NT2/D1 (cell line): ENCODE measurements around the gene SMPX.

Experiments used
- DNase-seq: peaks from one replicate; pipeline ENCODE4 v3.0.0-alpha.2; 2011; ENCODE audit warnings: low read depth, low spot score
- H3K27me3 ChIP-seq: 2 replicates; pipeline ENCODE4 v1.6.0; 2011; ENCODE audit warnings: mild to moderate bottlenecking; ENCODE audit not compliant: insufficient read length, insufficient read depth
- H3K36me3 ChIP-seq: 2 replicates; pipeline ENCODE4 v1.6.1; 2011; ENCODE audit warnings: mild to moderate bottlenecking, low read length, mixed read lengths; ENCODE audit not compliant: insufficient read depth, insufficient read length
- H3K4me1 ChIP-seq: 2 replicates; pipeline ENCODE4 v1.5.1; 2011; ENCODE audit not compliant: insufficient read depth, insufficient read length
- H3K4me3 ChIP-seq: 2 replicates; pipeline ENCODE4 v1.5.1; 2011; ENCODE audit warnings: low read depth; ENCODE audit not compliant: insufficient read length
- H3K9ac ChIP-seq: 2 replicates; pipeline ENCODE4 v1.6.0; 2011; ENCODE audit warnings: low read depth; ENCODE audit not compliant: insufficient read length
- H3K9me3 ChIP-seq: 2 replicates; pipeline ENCODE4 v1.5.1; 2011; ENCODE audit warnings: mild to moderate bottlenecking, low read length; ENCODE audit not compliant: insufficient read depth
- SUZ12 ChIP-seq: IDR thresholded peaks from 2 replicates; pipeline ENCODE4 v1.6.1; 2011; ENCODE audit not compliant: insufficient read length, insufficient read depth; ENCODE audit errors: extremely low read depth
- YY1 ChIP-seq: IDR thresholded peaks from 2 replicates; pipeline ENCODE4 v1.6.1; 2011; ENCODE audit not compliant: insufficient read length, insufficient read depth
- ZNF274 ChIP-seq: IDR thresholded peaks from 2 replicates; pipeline ENCODE4 v1.6.1; 2011; ENCODE audit warnings: mild to moderate bottlenecking, low read depth, low read length

SMPX gene

DNA sequence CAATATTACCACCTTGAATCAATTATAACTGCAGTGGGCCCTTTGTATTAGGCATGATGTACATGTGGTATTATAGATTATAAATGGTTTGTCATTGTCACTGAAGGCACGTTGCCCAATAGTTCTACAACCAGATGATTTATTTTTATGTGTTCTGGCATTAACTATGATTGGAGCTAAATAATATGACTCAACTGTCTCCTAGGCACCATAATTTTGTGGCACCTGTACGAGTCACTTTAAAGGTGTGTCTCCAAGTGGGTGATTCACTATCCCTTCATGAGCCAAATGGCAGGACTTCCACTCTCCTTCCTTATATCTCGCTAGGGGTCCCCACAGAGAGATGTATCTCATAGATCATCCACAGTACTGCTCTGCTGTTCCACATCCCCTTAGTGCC, 6.1 kb upstream of the SMPX start:
- DNase-seq, result no peak
- H3K4me3 ChIP-seq, result no peak overlapping the region
- H3K36me3 ChIP-seq, result no peaks in the 10 kb centered on the region

DNA sequence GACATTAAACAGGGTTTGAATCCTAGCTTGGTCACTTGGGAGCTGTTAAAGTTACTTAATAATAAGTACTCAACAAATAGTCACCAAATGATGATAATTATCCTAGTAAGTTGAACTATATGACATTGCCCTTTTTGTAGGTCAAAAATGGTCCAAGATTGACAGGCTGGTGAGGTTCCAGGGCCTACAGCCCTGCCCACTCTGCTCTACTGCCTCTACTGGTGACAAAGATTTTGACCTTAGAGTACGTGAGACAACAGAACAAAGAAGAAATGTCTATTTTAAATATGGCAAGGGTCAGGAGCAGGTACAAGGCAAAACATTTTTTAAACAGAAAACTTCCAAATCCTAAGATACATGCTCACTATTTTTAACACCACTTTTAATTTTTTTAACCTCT, 572 bp upstream of the SMPX start:
- TF ChIP-seq YY1, result no peak
- no peak for TF ChIP-seq ZNF274
- TF ChIP-seq SUZ12, result no peak
- Histone ChIP-seq H3K4me1 (no peaks in the 10 kb centered on the region), H3K9me3 (no peaks in the 10 kb centered on the region), H3K36me3 (no peaks in the 10 kb centered on the region), H3K4me3 (no peak overlapping the region), H3K27me3 (no peaks in the 10 kb centered on the region), H3K9ac (no peak overlapping the region)
- DNase-seq, result no peak

More for the DNA sequence above, 6.1 kb upstream of the SMPX start:
- Histone ChIP-seq H3K9ac (no peak overlapping the region), H3K9me3 (no peaks in the 10 kb centered on the region), H3K27me3 (no peaks in the 10 kb centered on the region), H3K4me1 (no peaks in the 10 kb centered on the region)
- TF ChIP-seq SUZ12, result no peak
- no peak for TF ChIP-seq YY1
- no peak for TF ChIP-seq ZNF274

DNA sequence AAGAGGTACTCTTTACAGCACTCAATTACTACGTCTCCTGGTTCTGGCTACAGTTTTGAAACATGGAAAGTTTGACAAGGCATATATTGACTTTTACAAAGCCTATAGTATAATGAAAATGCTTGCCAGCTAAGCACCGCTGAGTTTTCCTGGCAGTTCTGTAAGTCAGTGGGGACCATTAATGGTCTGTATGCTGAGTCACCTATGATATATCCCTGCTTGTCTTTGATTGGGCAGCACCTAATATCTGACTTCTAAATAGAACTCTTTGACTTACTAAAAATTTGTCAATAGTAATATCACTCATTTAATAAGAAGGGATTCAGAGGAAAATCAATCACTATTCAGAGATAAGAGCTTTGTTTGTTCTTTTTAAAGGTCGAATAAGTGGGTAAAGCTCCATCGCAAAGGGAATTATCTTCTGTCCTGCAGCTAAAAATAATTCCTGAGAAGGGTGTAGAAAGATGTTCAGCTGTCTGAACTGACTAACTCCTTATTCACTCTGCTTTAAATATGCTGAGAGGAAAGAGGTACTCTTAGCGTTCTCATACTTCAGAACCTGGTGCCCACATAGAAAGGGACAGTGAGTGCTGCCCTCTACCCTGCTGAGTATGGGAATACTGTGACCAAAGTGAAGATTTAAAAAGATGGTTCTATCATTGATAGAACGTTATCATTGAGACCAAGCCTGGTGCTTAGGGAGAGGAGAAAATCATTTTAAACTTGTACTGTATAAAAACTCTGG, 959 bp downstream of the SMPX start:
- no peaks in the 10 kb centered on the region for H3K9me3 ChIP-seq
- no peaks in the 10 kb centered on the region for H3K4me1 ChIP-seq
- no peaks in the 10 kb centered on the region for H3K36me3 ChIP-seq
- TF ChIP-seq YY1 (no peak), ZNF274 (no peak), SUZ12 (no peak)
- DNase-seq, result no peak
- H3K4me3 ChIP-seq, result no peak overlapping the region
- H3K27me3 ChIP-seq, result no peaks in the 10 kb centered on the region
- no peak overlapping the region for H3K9ac ChIP-seq

DNA sequence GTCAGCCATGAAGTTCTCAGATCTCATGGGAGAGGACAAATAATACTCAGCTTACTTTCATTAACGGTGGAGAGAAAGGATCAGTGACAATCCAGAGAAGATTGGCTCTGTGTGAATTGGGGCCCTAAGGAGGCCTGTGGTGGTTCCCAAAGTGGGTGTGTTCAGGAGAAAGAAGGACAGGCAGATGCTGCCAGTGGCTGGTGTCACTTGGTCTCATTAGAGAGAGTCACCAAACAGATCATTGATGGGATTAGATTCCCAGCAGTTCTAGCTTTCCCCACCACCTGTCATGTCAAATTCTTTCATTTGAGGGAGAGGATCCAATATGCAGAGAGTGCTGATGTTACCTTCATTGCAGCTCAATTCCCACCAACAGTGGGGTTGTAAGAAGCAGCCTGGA, 8.0 kb downstream of the SMPX start:
- no peak overlapping the region for H3K4me3 ChIP-seq
- H3K36me3 ChIP-seq, result no peaks in the 10 kb centered on the region
- DNase-seq, result no peak
- no peaks in the 10 kb centered on the region for H3K9me3 ChIP-seq
- H3K4me1 ChIP-seq, result no peaks in the 10 kb centered on the region
- TF ChIP-seq YY1 (no peak), SUZ12 (no peak), ZNF274 (no peak)
- no peaks in the 10 kb centered on the region for H3K27me3 ChIP-seq
- H3K9ac ChIP-seq, result no peak overlapping the region

DNA sequence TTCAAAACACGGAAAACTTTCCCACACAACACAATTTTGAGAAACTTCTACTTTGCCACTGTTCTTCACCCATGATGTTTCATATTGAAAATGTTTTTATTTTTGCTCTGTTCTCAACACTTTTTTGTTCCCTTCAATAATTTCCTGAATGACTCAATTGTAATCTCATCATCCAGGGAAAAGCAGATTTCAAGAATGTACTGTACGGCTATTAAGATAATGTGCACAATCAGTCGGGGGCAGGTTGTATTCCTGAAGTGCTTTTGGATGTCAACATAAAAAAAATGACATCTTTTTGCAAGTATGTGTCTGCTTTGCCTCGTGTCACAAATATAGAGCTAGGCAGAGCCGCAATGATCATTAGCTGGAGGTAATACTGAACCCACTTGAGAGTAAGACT, 9.7 kb downstream of the SMPX start:
- H3K27me3 ChIP-seq, result no peaks in the 10 kb centered on the region
- H3K9ac ChIP-seq, result no peak overlapping the region
- no peak for DNase-seq
- H3K4me1 ChIP-seq, result no peaks in the 10 kb centered on the region
- no peak overlapping the region for H3K4me3 ChIP-seq
- TF ChIP-seq SUZ12 (no peak), ZNF274 (no peak), YY1 (no peak)
- no peaks in the 10 kb centered on the region for H3K9me3 ChIP-seq
- H3K36me3 ChIP-seq, result no peaks in the 10 kb centered on the region

DNA sequence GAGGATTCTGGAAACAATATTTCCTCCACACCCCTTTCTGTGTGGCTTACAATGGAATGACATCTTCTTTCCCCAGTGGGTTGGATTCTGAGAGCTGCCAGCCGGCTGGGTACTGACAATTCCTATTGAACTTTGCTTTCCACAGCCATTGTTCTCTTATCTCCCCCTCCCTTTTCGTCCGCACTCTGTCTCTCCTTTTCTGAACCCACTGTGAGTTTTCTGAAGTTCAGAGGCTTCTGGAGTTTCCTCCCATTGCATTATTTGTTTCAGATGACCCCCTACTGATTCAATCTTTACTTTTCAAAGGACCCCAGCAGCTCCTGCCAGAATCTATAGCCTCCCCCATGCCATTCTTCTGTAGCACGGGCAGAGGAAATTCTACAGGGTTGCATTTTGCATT, 10.4 kb downstream of the SMPX start:
- Histone ChIP-seq H3K4me1 (no peaks in the 10 kb centered on the region), H3K4me3 (no peak overlapping the region), H3K9ac (no peak overlapping the region), H3K27me3 (no peaks in the 10 kb centered on the region), H3K9me3 (no peaks in the 10 kb centered on the region), H3K36me3 (no peaks in the 10 kb centered on the region)
- TF ChIP-seq ZNF274 (no peak), SUZ12 (no peak), YY1 (no peak)
- DNase-seq, result no peak

DNA sequence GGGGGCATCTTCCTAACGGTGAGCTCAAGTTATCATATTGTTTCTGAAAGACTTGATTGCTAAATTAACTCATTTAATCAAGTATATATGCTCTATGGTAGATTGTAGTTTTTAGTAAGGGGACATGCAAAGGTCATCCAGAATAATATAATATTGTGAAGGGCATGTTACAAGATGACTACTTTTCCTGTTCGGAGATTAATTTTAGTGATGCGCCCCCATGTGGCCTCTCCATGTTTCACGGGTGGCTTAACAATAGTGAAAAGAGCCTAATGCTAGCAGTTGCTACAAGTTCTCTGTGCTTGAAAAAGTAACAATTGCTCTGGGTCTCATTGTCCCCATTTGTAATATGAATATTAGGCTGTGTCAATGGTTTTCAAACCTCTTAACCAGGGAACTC, 12.2 kb downstream of the SMPX start:
- H3K4me1 ChIP-seq, result peaks cover 3% of the 10 kb centered on the region
- TF ChIP-seq ZNF274 (no peak), YY1 (no peak), SUZ12 (no peak)
- DNase-seq, result no peak
- no peaks in the 10 kb centered on the region for H3K9me3 ChIP-seq
- H3K36me3 ChIP-seq, result no peaks in the 10 kb centered on the region
- H3K4me3 ChIP-seq, result no peak overlapping the region
- H3K9ac ChIP-seq, result no peak overlapping the region
- H3K27me3 ChIP-seq, result no peaks in the 10 kb centered on the region

DNA sequence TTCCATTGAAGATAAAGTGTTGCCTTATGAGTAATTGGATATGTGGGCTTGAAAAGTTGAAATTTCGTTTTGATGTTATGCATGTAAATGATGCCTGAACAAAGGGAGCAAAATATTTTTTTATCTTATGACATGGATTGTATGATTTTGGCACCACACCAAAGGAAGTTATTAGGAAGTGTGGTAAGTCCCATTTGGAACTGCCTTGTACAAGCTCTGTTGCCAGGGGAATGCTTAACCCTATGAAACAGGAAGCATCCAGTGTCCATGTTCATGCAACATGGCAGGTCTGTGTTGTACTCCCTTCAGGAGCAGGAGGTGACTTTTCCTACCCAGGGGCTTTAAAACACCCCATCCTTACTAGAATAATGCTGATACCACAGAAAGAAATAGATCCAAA, 13.2 kb downstream of the SMPX start:
- TF ChIP-seq SUZ12 (no peak), ZNF274 (no peak), YY1 (no peak)
- no peak for DNase-seq
- no peaks in the 10 kb centered on the region for H3K9me3 ChIP-seq

More for the DNA sequence above, 13.2 kb downstream of the SMPX start:
- Histone ChIP-seq H3K4me1 (peaks cover 3% of the 10 kb centered on the region), H3K27me3 (no peaks in the 10 kb centered on the region), H3K36me3 (no peaks in the 10 kb centered on the region), H3K9ac (no peak overlapping the region), H3K4me3 (no peak overlapping the region)
